ENCODE measurements around the gene SLC40A1. TPM values are rescaled to one million over a fixed set of nuclear protein-coding genes. Genes with fewer than 3 reads are reported as not detected.

The SLC40A1 gene
- total and polyA plus RNA-seq, 2 experiments from 2014 or later: 0.80 to 11.5 TPM

- no peak for TF ChIP-seq CTCF (IDR thresholded peaks at IDR 0.05; ENCODE audit: low read depth, low read length)
- Histone ChIP-seq H3K9me3 (ENCODE audit: low read depth) (no peaks in the 10 kb centered on the region), H3K4me3 (no peak overlapping the region), H3K4me1 (ENCODE audit: low read depth) (peaks cover 5% of the 10 kb centered on the region), H3K27ac (no peak overlapping the region), H3K27me3 (peaks cover 43% of the 10 kb centered on the region), H3K36me3 (no peaks in the 10 kb centered on the region)
- no peak for DNase-seq (ENCODE audit: low read depth in 1 of 2, low spot score in 1 of 2)
These were observed 7.2 kb upstream of the SLC40A1 start for GRCh38 chr2:189587780-189588179.

GRCh38 chr2:189585226-189585756 lies 4.7 kb upstream of the SLC40A1 start:
- peaks cover 49% of the 10 kb centered on the region for H3K27me3 ChIP-seq

GRCh38 chr2:189584686-189585085 lies 4.1 kb upstream of the SLC40A1 start:
- Histone ChIP-seq H3K4me3 (no peak overlapping the region), H3K9me3 (ENCODE audit: low read depth) (no peaks in the 10 kb centered on the region), H3K27me3 (peaks cover 53% of the 10 kb centered on the region), H3K4me1 (ENCODE audit: low read depth) (peaks cover 5% of the 10 kb centered on the region), H3K36me3 (no peaks in the 10 kb centered on the region), H3K27ac (no peak overlapping the region)
- DNase-seq (ENCODE audit: low read depth in 1 of 2, low spot score in 1 of 2): no peak
- no peak for TF ChIP-seq CTCF (IDR thresholded peaks at IDR 0.05; ENCODE audit: low read depth, low read length)

More at GRCh38 chr2:189585226-189585756, 4.7 kb upstream of the SLC40A1 start:
- no peak for DNase-seq (ENCODE audit: low read depth in 1 of 2, low spot score in 1 of 2)
- H3K27ac ChIP-seq: no peak overlapping the region
- H3K4me3 ChIP-seq: no peak overlapping the region
- no peak for TF ChIP-seq CTCF (IDR thresholded peaks at IDR 0.05; ENCODE audit: low read depth, low read length)
- H3K4me1 ChIP-seq (ENCODE audit: low read depth): peaks cover 5% of the 10 kb centered on the region
- H3K9me3 ChIP-seq (ENCODE audit: low read depth): no peaks in the 10 kb centered on the region
- no peaks in the 10 kb centered on the region for H3K36me3 ChIP-seq

- Histone ChIP-seq H3K4me1 (ENCODE audit: low read depth) (peaks cover 5% of the 10 kb centered on the region), H3K27ac (no peak overlapping the region), H3K4me3 (no peak overlapping the region), H3K9me3 (ENCODE audit: low read depth) (no peaks in the 10 kb centered on the region), H3K36me3 (no peaks in the 10 kb centered on the region), H3K27me3 (peaks cover 58% of the 10 kb centered on the region)
- TF ChIP-seq CTCF (IDR thresholded peaks at IDR 0.05; ENCODE audit: low read depth, low read length): no peak
- DNase-seq (ENCODE audit: low read depth in 1 of 2, low spot score in 1 of 2): no peak
These were observed 2.9 kb upstream of the SLC40A1 start for GRCh38 chr2:189583227-189584198.

- H3K4me1 ChIP-seq (ENCODE audit: low read depth): peaks cover 5% of the 10 kb centered on the region
- H3K4me3 ChIP-seq: no peak overlapping the region
- no peaks in the 10 kb centered on the region for H3K36me3 ChIP-seq
- H3K27me3 ChIP-seq: peaks cover 65% of the 10 kb centered on the region
- H3K27ac ChIP-seq: no peak overlapping the region
- TF ChIP-seq CTCF (IDR thresholded peaks at IDR 0.05; ENCODE audit: low read depth, low read length): no peak
- no peak for DNase-seq (ENCODE audit: low read depth in 1 of 2, low spot score in 1 of 2)
- H3K9me3 ChIP-seq (ENCODE audit: low read depth): no peaks in the 10 kb centered on the region
These were observed 2.2 kb upstream of the SLC40A1 start for GRCh38 chr2:189582809-189583192.
